Cardiac muscle cell (in vitro differentiated cells and primary cell): ENCODE measurements around the gene SFI1. TPM values are rescaled to one million over a fixed set of nuclear protein-coding genes. Genes with fewer than 3 reads are reported as not detected.

Experiments used
- DNase-seq, 2 donors: peaks; one replicate each; pipeline versions ENCODE4 v3.0.0 to v3.0.0-alpha.2; 2010 to 2017; ENCODE audit warnings: low read depth in 1 of 2, low spot score in 1 of 2
- H3K27ac ChIP-seq: fragments of 200-600 bp; sonication (generic); 2 replicates; pipeline ENCODE4 v1.5.1; 2016
- H3K27me3 ChIP-seq: fragments of 200-600 bp; sonication (generic); 2 replicates; pipeline ENCODE4 v1.6.0; 2016; ENCODE audit warnings: control low read depth
- H3K36me3 ChIP-seq: fragments of 200-600 bp; sonication (generic); 2 replicates; pipeline ENCODE4 v1.5.1; 2016; ENCODE audit warnings: control low read depth
- H3K4me1 ChIP-seq: fragments of 200-600 bp; sonication (generic); 2 replicates; pipeline ENCODE4 v1.8.1; 2017; ENCODE audit warnings: low read depth, mild to moderate bottlenecking, mixed run types
- H3K4me3 ChIP-seq: fragments of 200-600 bp; sonication (generic); 2 replicates; pipeline ENCODE4 v1.5.1; 2016; ENCODE audit warnings: mild to moderate bottlenecking
- H3K9me3 ChIP-seq: fragments of 200-600 bp; sonication (generic); 2 replicates; pipeline ENCODE4 v1.5.1; 2017; ENCODE audit warnings: low read depth, mild to moderate bottlenecking, control low read depth
- CTCF ChIP-seq: IDR thresholded peaks from 2 replicates; pipeline ENCODE4 v1.5.1; 2012; ENCODE audit warnings: low read depth, mild to moderate bottlenecking, low read length
- polyA plus RNA-seq: library from polyadenylated mRNA; unstranded; fragments of >200 nt; fragmentation: Nextera tagmentation; extraction: Ambion mirVana; gene quantifications from 2 replicates; pipeline ENCODE4 v1.2.1, GENCODE V29; 2016
- total RNA-seq: library from RNA; depleted of rRNA; stranded (reverse); fragments of >200 nt; gene quantifications from 2 replicates; pipeline ENCODE4 v1.2.3, GENCODE V29; 2016

The SFI1 gene
- total and polyA plus RNA-seq, 2 experiments from 2014 or later: 13.6 to 23.8 TPM

GRCh38 chr22:31637891-31638618 is 141.7 kb downstream of the SFI1 start:
- H3K4me3 ChIP-seq: no peak overlapping the region
- peak overlapping the region; percentile 57 for H3K27ac ChIP-seq
- H3K27me3 ChIP-seq: no peaks in the 10 kb centered on the region
- peaks cover 12% of the 10 kb centered on the region for H3K4me1 ChIP-seq
- no peak for TF ChIP-seq CTCF
- H3K9me3 ChIP-seq: no peaks in the 10 kb centered on the region
- peak in 1 of 2 donors; percentile 54 for DNase-seq
- no peaks in the 10 kb centered on the region for H3K36me3 ChIP-seq

GRCh38 chr22:31639436-31640039 is 143.2 kb downstream of the SFI1 start:
- Histone ChIP-seq H3K27me3 (no peaks in the 10 kb centered on the region), H3K4me3 (no peak overlapping the region), H3K36me3 (no peaks in the 10 kb centered on the region), H3K4me1 (peaks cover 12% of the 10 kb centered on the region), H3K27ac (no peak overlapping the region), H3K9me3 (no peaks in the 10 kb centered on the region)
- DNase-seq: no peak
- TF ChIP-seq CTCF: no peak

- Histone ChIP-seq H3K36me3 (peaks cover 17% of the 10 kb centered on the region), H3K27ac (peak overlapping the region; percentile 53), H3K27me3 (no peaks in the 10 kb centered on the region), H3K4me1 (peaks cover 3% of the 10 kb centered on the region), H3K9me3 (no peaks in the 10 kb centered on the region), H3K4me3 (no peak overlapping the region)
- no peak for TF ChIP-seq CTCF
- DNase-seq: peak in 1 of 2 donors; percentile 91
Measured at GRCh38 chr22:31646186-31647019, 150.1 kb downstream of the SFI1 start.

GRCh38 chr22:31647066-31647465 is 150.7 kb downstream of the SFI1 start:
- Histone ChIP-seq H3K27me3 (no peaks in the 10 kb centered on the region), H3K36me3 (peaks cover 17% of the 10 kb centered on the region), H3K27ac (peak overlapping the region; percentile 32), H3K4me3 (no peak overlapping the region), H3K4me1 (peaks cover 3% of the 10 kb centered on the region), H3K9me3 (no peaks in the 10 kb centered on the region)
- no peak for TF ChIP-seq CTCF
- no peak for DNase-seq

GRCh38 chr22:31647523-31648320 is 151.4 kb downstream of the SFI1 start:
- Histone ChIP-seq H3K9me3 (no peaks in the 10 kb centered on the region), H3K27me3 (no peaks in the 10 kb centered on the region), H3K27ac (no peak overlapping the region), H3K4me3 (no peak overlapping the region), H3K36me3 (peaks cover 17% of the 10 kb centered on the region), H3K4me1 (peaks cover 3% of the 10 kb centered on the region)
- no peak for TF ChIP-seq CTCF
- DNase-seq: peak in 1 of 2 donors; percentile 76
